ENCODE data around the gene ADAMTSL3. TPM values are rescaled to one million over a fixed set of nuclear protein-coding genes. Genes with fewer than 3 reads are reported as not detected.

Gene ADAMTSL3
- total and polyA plus RNA-seq, 3 donors from 2014 or later, result 8.6 to 16.4 (median 9.4) TPM

- no peak overlapping the region for H3K4me3 ChIP-seq
- no peaks in the 10 kb centered on the region for H3K4me1 ChIP-seq
- H3K27me3 ChIP-seq, result no peaks in the 10 kb centered on the region
- TF ChIP-seq, protein P1, sequence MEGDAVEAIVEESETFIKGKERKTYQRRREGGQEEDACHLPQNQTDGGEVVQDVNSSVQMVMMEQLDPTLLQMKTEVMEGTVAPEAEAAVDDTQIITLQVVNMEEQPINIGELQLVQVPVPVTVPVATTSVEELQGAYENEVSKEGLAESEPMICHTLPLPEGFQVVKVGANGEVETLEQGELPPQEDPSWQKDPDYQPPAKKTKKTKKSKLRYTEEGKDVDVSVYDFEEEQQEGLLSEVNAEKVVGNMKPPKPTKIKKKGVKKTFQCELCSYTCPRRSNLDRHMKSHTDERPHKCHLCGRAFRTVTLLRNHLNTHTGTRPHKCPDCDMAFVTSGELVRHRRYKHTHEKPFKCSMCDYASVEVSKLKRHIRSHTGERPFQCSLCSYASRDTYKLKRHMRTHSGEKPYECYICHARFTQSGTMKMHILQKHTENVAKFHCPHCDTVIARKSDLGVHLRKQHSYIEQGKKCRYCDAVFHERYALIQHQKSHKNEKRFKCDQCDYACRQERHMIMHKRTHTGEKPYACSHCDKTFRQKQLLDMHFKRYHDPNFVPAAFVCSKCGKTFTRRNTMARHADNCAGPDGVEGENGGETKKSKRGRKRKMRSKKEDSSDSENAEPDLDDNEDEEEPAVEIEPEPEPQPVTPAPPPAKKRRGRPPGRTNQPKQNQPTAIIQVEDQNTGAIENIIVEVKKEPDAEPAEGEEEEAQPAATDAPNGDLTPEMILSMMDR (IDR thresholded peaks at IDR 0.05), result no peak
- no peak for TF ChIP-seq POLR2A (IDR thresholded peaks at IDR 0.05)
- intact Hi-C loops (cut with DNase I; ENCODE audit: low total_unique reads), result no loop called here
- H3K27ac ChIP-seq, result no peak overlapping the region
- no peak for DNase-seq
- no peaks in the 10 kb centered on the region for H3K36me3 ChIP-seq (ENCODE audit: low read depth, missing control alignments)
- 85 to 93% methylated on average over 2 of the region's 2 CpGs for WGBS, 2 donors
- no peaks in the 10 kb centered on the region for H3K9me3 ChIP-seq
These were observed 244.4 kb downstream of the ADAMTSL3 start for GRCh38 chr15:83898361-83898760.

- Histone ChIP-seq H3K36me3 (ENCODE audit: low read depth, missing control alignments) (no peaks in the 10 kb centered on the region), H3K27me3 (no peaks in the 10 kb centered on the region), H3K4me1 (no peaks in the 10 kb centered on the region), H3K27ac (no peak overlapping the region), H3K9me3 (no peaks in the 10 kb centered on the region), H3K4me3 (no peak overlapping the region)
- TF ChIP-seq, protein P1 (IDR thresholded peaks at IDR 0.05), result no peak
- TF ChIP-seq POLR2A (IDR thresholded peaks at IDR 0.05), result no peak
- DNase-seq, result no peak
- intact Hi-C loops (cut with DNase I; ENCODE audit: low total_unique reads), result no loop called here
- WGBS, 2 donors, result 58 to 59% methylated on average over 2 of the region's 2 CpGs
These were observed 245.7 kb downstream of the ADAMTSL3 start for GRCh38 chr15:83899670-83900069.

GRCh38 chr15:83904107-83905040 is 250.5 kb downstream of the ADAMTSL3 start:
- intact Hi-C loops (cut with DNase I; ENCODE audit: low total_unique reads), result no loop called here
- H3K27ac ChIP-seq, result no peak overlapping the region
- peak; percentile 25 for DNase-seq
- WGBS, 2 donors, result 50% methylated on average over 11 of the region's 11 CpGs
- no peak overlapping the region for H3K4me3 ChIP-seq
- no peaks in the 10 kb centered on the region for H3K27me3 ChIP-seq
- no peaks in the 10 kb centered on the region for H3K4me1 ChIP-seq
- TF ChIP-seq, protein P1 (IDR thresholded peaks at IDR 0.05), result no peak
- no peak for TF ChIP-seq POLR2A (IDR thresholded peaks at IDR 0.05)
- no peaks in the 10 kb centered on the region for H3K9me3 ChIP-seq
- no peaks in the 10 kb centered on the region for H3K36me3 ChIP-seq (ENCODE audit: low read depth, missing control alignments)

GRCh38 chr15:83905556-83906273 is 251.8 kb downstream of the ADAMTSL3 start:
- no peaks in the 10 kb centered on the region for H3K36me3 ChIP-seq (ENCODE audit: low read depth, missing control alignments)
- 75 to 90% methylated on average over 5 of the region's 5 CpGs for WGBS, 2 donors
- DNase-seq, result no peak
- TF ChIP-seq, protein P1 (IDR thresholded peaks at IDR 0.05), result no peak
- no peak for TF ChIP-seq POLR2A (IDR thresholded peaks at IDR 0.05)
- H3K27me3 ChIP-seq, result no peaks in the 10 kb centered on the region
- H3K9me3 ChIP-seq, result no peaks in the 10 kb centered on the region
- no peak overlapping the region for H3K4me3 ChIP-seq
- H3K4me1 ChIP-seq, result no peaks in the 10 kb centered on the region
- H3K27ac ChIP-seq, result no peak overlapping the region
- intact Hi-C loops (cut with DNase I; ENCODE audit: low total_unique reads), result no loop called here
